ENCODE results near the gene FLOT2. TPM values are rescaled to one million over a fixed set of nuclear protein-coding genes. Genes with fewer than 3 reads are reported as not detected.
"Not testable (repeated sequence)": the region's sequence is repeated elsewhere in the genome, so short reads cannot be mapped to it uniquely, and the experiment has no call there.

The FLOT2 gene
- total RNA-seq, 1 donor from 2014 or later, result 130 TPM

DNA sequence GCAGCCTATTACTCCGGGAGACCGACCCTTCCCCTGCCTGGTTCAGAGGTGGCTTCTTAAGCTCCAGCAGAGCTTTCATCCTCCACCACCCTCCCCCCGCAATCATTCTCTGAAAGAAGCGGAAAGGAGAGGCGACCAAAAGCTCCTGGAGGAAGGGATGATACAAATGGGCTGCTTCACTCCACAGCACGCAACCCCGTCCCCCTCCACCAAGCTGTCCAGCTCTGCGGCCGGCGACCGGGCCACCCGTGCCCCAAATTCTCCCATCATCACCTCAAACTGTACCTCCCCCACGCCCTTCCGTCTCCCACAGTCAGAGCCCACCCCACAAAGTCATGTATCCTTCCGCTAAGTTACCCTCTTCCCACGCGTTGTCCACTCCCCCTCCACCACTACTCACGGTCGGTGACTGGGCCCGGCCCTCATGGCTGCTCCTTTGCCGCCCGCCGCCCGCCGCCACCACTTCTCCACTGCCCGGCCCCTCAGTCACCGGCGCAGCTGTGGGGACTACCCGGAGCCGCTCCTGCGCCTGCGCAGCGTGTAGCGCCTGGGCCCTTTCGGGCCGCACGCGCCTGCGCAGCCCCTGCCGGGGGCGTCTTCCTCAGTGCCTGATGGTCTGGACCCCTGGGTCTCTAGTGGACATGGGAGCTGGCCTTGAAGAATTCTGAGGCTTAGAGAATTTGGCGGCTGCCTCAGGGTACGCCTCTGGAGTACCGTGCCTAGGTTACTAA is 55.1 kb downstream of the FLOT2 start, which contains the start of gene FAM222B:
Gene FAM222B, minus strand, starts transcription at position 509 of the 731 bp plus-strand sequence. CDS start 76,123 bp downstream, outside the sequence.
- DNase-seq, result peak; percentile 90

DNA sequence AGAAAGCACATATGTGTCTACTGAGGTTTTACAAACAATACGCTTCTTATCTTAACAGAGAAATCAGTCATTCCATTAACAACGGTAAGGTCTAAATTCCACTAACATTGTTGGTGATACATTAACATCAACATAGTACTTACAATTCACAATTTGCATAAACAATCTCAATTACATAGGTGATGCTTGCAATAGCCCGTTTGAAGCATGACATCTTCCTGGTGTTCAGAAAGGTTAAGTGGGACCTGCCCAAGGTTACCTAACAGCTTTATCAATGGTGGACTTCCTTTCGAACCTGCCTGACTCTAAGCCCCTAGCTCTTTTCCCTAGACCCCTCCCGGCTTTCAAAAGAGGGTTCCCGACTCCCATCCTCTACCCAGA is 55.6 kb downstream of the FLOT2 start:
- DNase-seq, result peak; percentile 39

DNA sequence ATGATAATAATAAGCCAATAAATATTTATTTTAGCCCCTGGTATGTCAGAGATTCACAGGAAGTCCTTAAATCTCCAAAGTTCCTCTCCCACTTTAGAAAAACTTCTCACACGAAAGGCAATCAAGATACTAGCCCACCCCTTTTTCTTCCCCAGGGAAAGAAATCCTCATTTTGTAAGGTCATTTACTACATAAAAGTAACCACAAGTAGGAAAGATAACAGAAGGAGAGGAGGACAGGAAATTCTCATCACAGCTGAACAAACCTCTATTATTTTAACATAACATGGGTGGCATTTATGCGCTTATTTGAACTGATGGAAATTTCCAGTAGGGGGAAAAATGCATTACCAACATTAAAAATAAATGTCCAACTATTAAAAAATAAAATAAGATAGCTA is 58.3 kb downstream of the FLOT2 start:
- DNase-seq, result peak; percentile 39

DNA sequence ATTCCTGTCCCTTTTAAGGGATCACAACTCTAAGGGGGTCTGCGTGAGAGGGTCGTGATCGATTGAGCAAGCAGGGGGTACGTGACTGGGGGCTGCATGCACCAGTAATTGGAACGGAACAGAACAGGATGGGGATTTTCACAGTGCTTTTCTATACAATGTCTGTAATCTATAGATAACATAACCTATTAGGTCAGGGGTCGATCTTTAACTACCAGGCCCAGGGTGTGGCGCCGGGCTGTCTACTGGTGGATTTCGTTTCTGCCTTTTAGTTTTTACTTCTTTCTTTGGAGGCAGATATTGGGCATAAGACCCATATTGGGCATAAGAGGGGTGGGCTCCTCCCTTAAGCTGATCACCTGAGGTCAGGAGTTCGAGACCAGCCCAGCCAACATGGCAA is 61.0 kb downstream of the FLOT2 start:
- DNase-seq, result not testable (repeated sequence)

DNA sequence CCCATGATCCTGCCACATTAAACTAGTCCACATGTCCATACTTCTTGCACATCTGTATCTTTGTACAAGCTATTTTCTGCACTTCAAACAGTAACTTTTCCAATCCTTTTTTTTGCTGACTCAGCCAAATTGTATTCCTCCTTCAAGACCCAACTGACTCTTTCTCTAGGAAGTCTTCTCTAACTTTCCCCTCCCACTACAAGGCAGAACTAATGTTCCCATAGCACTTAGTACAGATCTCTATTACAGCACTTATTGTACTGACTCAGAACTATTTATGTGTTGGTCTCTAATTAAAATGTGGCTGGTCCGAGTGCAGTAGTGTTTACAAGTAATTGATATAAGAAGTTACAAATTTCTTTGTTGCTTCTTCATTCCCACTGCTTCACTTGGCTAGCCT is 63.1 kb downstream of the FLOT2 start:
- no peak for DNase-seq

Other genes with a start within 250 kb of the FLOT2 start
- 48.9 and 79.5 TPM in 2 replicates for gene SDF2, start 235.8 kb downstream of the FLOT2 start, total RNA-seq
- gene SUPT6H, start 235.5 kb downstream of the FLOT2 start, total RNA-seq, result 42.2 and 75.9 TPM in 2 replicates
- gene PROCA1, start 185.8 kb downstream of the FLOT2 start, total RNA-seq, result 0.51 and 0.56 TPM in 2 replicates
- gene RAB34, start 179.9 kb downstream of the FLOT2 start, total RNA-seq, result 25.6 and 36.9 TPM in 2 replicates
- gene RPL23A, start 177.7 kb downstream of the FLOT2 start, total RNA-seq, result 777 and 912 TPM in 2 replicates
- 0.85 and 0.93 TPM in 2 replicates for gene TLCD1, start 171.5 kb downstream of the FLOT2 start, total RNA-seq
- 2.9 and 3.9 TPM in 2 replicates for gene NEK8, start 168.9 kb downstream of the FLOT2 start, total RNA-seq
- gene TRAF4, start 153.7 kb downstream of the FLOT2 start, total RNA-seq, result 32.1 and 37.4 TPM in 2 replicates
- 9.5 and 14.6 TPM in 2 replicates for gene FAM222B, start 54.9 kb downstream of the FLOT2 start, total RNA-seq
- gene ERAL1, start 42.7 kb downstream of the FLOT2 start, total RNA-seq, result 37.8 and 49.1 TPM in 2 replicates
- 18.7 and 20.5 TPM in 2 replicates for gene DHRS13, start 5.3 kb upstream of the FLOT2 start, total RNA-seq
- 16.8 and 25.8 TPM in 2 replicates for gene PHF12, start 53.8 kb upstream of the FLOT2 start, total RNA-seq
- not detected in 2 replicates for gene SEZ6, start 108.3 kb upstream of the FLOT2 start, total RNA-seq
- gene PIPOX, start 145.4 kb upstream of the FLOT2 start, total RNA-seq, result 0.93 and 3.1 TPM in 2 replicates

Data from dermis blood vessel endothelial cell (primary cell).